HUES6 (cell line): Measurements from ENCODE around the gene PSD.

Source experiments
- H3K27ac ChIP-seq: 2 replicates; pipeline ENCODE4 v1.7.0; 2013; ENCODE audit warnings: low read depth, mild to moderate bottlenecking, low read length, inconsistent platforms
- H3K27me3 ChIP-seq: 2 replicates; pipeline ENCODE4 v1.6.1; 2013; ENCODE audit warnings: low read length; ENCODE audit not compliant: control insufficient read depth, insufficient read depth
- H3K36me3 ChIP-seq: 2 replicates; pipeline ENCODE4 v1.6.1; 2013; ENCODE audit warnings: low read length; ENCODE audit not compliant: control insufficient read depth, insufficient read depth
- H3K4me1 ChIP-seq: 2 replicates; pipeline ENCODE4 v1.6.1; 2013; ENCODE audit warnings: low read length; ENCODE audit not compliant: control insufficient read depth, insufficient read depth
- H3K4me3 ChIP-seq: 2 replicates; pipeline ENCODE4 v1.5.1; 2013; ENCODE audit warnings: low read depth, low read length
- H3K9ac ChIP-seq: one replicate; pipeline ENCODE4 v1.6.1; 2013; ENCODE audit warnings: mild to moderate bottlenecking, low read length
- H3K9me3 ChIP-seq: 2 replicates; pipeline ENCODE4 v1.6.1; 2013; ENCODE audit warnings: low read depth, low read length; ENCODE audit not compliant: control insufficient read depth, insufficient read depth

The PSD gene

GRCh38 chr10:102418622-102419268, at the start of gene PSD:
Gene PSD (minus strand): TSS chr10:102418785. CDS start chr10:102417038, 1,747 bp downstream.
- Histone ChIP-seq H3K4me3 (peak within 1 kb of the TSS; percentile 92), H3K27me3 (peaks cover 33% of the 10 kb centered on the region; the same call in 1 of the 2 replicates), H3K9ac (no peak within 1 kb of the TSS), H3K36me3 (peaks cover 6% of the 10 kb centered on the region; the same call in 1 of the 2 replicates), H3K4me1 (peaks cover 14% of the 10 kb centered on the region), H3K9me3 (no peaks in the 10 kb centered on the region), H3K27ac (no peak within 1 kb of the TSS)

GRCh38 chr10:102467971-102468438, 49.4 kb upstream of the PSD start:
- no peaks in the 10 kb centered on the region; the same call in 1 of the 2 replicates for H3K36me3 ChIP-seq
- no peak overlapping the region for H3K9ac ChIP-seq
- H3K27ac ChIP-seq = no peak overlapping the region
- no peaks in the 10 kb centered on the region for H3K9me3 ChIP-seq
- H3K4me3 ChIP-seq = no peak overlapping the region
- peaks cover 10% of the 10 kb centered on the region; the same call in 1 of the 2 replicates for H3K4me1 ChIP-seq
- no peaks in the 10 kb centered on the region for H3K27me3 ChIP-seq

DNA sequence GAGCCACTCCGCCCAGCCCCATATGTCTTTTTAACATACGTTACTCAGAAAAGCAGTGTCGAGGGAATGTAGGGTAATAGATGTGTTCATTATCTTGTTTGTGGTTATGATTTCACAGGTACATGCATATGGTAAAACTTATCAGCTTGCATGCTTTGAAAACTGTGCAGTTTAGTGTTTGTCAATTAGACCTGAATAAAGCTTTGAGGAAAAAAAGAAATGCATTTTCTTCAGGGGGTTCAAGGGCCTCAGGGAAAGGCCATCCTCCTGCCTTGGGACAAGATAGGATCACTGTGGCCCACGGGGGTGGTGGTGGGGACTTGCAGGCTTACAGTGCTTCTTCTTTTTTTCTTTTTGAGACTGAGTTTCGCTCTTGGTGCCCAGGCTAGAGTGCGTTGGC, 48.7 kb upstream of the PSD start:
- no peak overlapping the region for H3K4me3 ChIP-seq
- H3K36me3 ChIP-seq = no peaks in the 10 kb centered on the region; the same call in 1 of the 2 replicates
- no peak overlapping the region for H3K9ac ChIP-seq
- H3K9me3 ChIP-seq = no peaks in the 10 kb centered on the region
- no peak overlapping the region for H3K27ac ChIP-seq
- H3K27me3 ChIP-seq = peaks cover 1% of the 10 kb centered on the region; the same call in 1 of the 2 replicates
- peaks cover 16% of the 10 kb centered on the region for H3K4me1 ChIP-seq

- Histone ChIP-seq H3K27me3 (peaks cover 6% of the 10 kb centered on the region; the same call in 1 of the 2 replicates), H3K4me1 (peaks cover 32% of the 10 kb centered on the region), H3K4me3 (no peak overlapping the region), H3K9me3 (no peaks in the 10 kb centered on the region), H3K36me3 (no peaks in the 10 kb centered on the region; the same call in 1 of the 2 replicates), H3K9ac (no peak overlapping the region), H3K27ac (no peak overlapping the region)
Observed at GRCh38 chr10:102465466-102465865, 46.9 kb upstream of the PSD start.

DNA sequence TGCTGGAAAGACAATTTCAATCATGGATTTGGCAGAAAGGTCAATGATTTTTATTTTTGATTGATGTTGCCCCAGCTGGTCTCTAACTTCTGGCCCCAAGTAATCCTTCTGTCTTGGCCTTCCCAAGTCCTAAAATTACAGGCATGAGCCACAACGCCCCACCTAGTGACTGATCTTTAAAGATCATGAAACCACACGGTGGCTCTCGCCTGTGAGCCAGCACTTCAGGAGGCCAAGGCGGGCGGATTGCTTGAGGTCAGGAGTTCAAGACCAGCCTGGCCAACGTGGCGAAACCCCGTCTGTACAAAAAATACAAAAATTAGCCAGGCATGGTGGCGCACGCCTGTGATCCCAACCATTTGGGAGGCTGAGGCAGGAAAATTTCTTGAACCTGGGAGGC, 45.4 kb upstream of the PSD start:
- no peaks in the 10 kb centered on the region; the same call in 1 of the 2 replicates for H3K36me3 ChIP-seq
- no peaks in the 10 kb centered on the region for H3K9me3 ChIP-seq
- H3K9ac ChIP-seq = no peak overlapping the region
- H3K27me3 ChIP-seq = peaks cover 6% of the 10 kb centered on the region; the same call in 1 of the 2 replicates
- H3K27ac ChIP-seq = no peak overlapping the region
- H3K4me3 ChIP-seq = no peak overlapping the region
- peaks cover 32% of the 10 kb centered on the region for H3K4me1 ChIP-seq

GRCh38 chr10:102462512-102463054, 44.0 kb upstream of the PSD start:
- no peak overlapping the region for H3K27ac ChIP-seq
- peak overlapping the region; percentile 73 for H3K4me3 ChIP-seq

GRCh38 chr10:102461187-102462054, 42.8 kb upstream of the PSD start:
- Histone ChIP-seq H3K9me3 (no peaks in the 10 kb centered on the region), H3K27ac (peak overlapping the region; percentile 11; the same call in 1 of the 2 replicates), H3K36me3 (peaks cover 3% of the 10 kb centered on the region; the same call in 1 of the 2 replicates), H3K4me3 (peak overlapping the region; percentile 73), H3K4me1 (peaks cover 33% of the 10 kb centered on the region), H3K9ac (peak overlapping the region; percentile 54), H3K27me3 (peaks cover 6% of the 10 kb centered on the region; the same call in 1 of the 2 replicates)

More at GRCh38 chr10:102462512-102463054, 44.0 kb upstream of the PSD start:
- H3K9ac ChIP-seq = no peak overlapping the region
- peaks cover 6% of the 10 kb centered on the region; the same call in 1 of the 2 replicates for H3K27me3 ChIP-seq
- no peaks in the 10 kb centered on the region for H3K36me3 ChIP-seq
- peaks cover 30% of the 10 kb centered on the region for H3K4me1 ChIP-seq
- no peaks in the 10 kb centered on the region for H3K9me3 ChIP-seq

DNA sequence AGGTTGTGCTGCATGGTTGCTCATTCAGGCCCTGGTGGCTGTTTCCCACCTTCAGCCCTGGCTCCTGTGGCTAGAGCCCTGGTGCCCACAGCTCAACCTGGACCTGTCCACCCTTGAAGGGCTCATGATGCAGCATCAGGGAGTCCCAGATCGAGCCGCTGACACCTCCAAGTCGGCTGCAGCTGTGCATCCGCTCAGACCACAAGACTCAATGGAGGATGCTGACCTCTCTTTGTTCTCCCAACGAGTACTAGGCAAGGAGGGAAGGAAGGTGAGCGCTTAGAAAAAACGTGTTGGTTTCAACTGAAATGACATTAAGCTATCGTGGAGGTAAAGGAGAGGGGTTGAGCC, 42.2 kb upstream of the PSD start:
- H3K36me3 ChIP-seq = peaks cover 7% of the 10 kb centered on the region; the same call in 1 of the 2 replicates
- H3K9me3 ChIP-seq = no peaks in the 10 kb centered on the region
- H3K27ac ChIP-seq = peak overlapping the region; percentile 11; the same call in 1 of the 2 replicates
- peak overlapping the region; percentile 23 for H3K9ac ChIP-seq
- H3K27me3 ChIP-seq = peaks cover 6% of the 10 kb centered on the region; the same call in 1 of the 2 replicates
- peak overlapping the region; percentile 73 for H3K4me3 ChIP-seq
- peaks cover 39% of the 10 kb centered on the region for H3K4me1 ChIP-seq

- no peak overlapping the region for H3K27ac ChIP-seq
- no peak overlapping the region for H3K9ac ChIP-seq
- no peaks in the 10 kb centered on the region for H3K9me3 ChIP-seq
- H3K36me3 ChIP-seq = peaks cover 10% of the 10 kb centered on the region; the same call in 1 of the 2 replicates
- peaks cover 54% of the 10 kb centered on the region for H3K4me1 ChIP-seq
- H3K4me3 ChIP-seq = no peak overlapping the region
- H3K27me3 ChIP-seq = peaks cover 6% of the 10 kb centered on the region; the same call in 1 of the 2 replicates
Observed at GRCh38 chr10:102458656-102459055, 40.1 kb upstream of the PSD start.

GRCh38 chr10:102457591-102458150, 39.1 kb upstream of the PSD start:
- peaks cover 13% of the 10 kb centered on the region for H3K36me3 ChIP-seq
- H3K4me1 ChIP-seq = peaks cover 57% of the 10 kb centered on the region
- no peak overlapping the region for H3K27ac ChIP-seq
- no peaks in the 10 kb centered on the region for H3K9me3 ChIP-seq
- H3K27me3 ChIP-seq = peaks cover 6% of the 10 kb centered on the region; the same call in 1 of the 2 replicates
- H3K9ac ChIP-seq = no peak overlapping the region
- H3K4me3 ChIP-seq = no peak overlapping the region
